ENCODE measurements around the gene CAV3.

DNA sequence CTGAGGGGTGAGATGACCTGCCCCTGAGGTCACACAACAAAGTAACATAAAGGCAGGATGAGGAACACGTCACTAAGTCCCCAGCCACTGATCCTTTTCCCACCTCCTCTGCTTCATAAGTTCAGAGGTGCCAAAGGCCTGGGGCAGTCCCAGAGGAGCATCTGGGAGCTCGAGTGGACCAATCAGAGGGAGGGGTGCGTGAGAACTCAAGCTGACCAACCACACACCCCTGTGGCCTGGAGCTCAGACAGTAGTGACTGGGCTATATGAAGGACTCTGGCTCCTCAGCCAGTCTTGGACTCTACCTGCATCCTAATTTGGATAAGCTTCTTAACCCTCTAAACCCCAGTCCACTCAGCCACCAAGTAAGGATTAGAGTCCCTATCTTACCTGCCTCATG lies 28.0 kb upstream of the CAV3 start:
- TF ChIP-seq, protein P1, sequence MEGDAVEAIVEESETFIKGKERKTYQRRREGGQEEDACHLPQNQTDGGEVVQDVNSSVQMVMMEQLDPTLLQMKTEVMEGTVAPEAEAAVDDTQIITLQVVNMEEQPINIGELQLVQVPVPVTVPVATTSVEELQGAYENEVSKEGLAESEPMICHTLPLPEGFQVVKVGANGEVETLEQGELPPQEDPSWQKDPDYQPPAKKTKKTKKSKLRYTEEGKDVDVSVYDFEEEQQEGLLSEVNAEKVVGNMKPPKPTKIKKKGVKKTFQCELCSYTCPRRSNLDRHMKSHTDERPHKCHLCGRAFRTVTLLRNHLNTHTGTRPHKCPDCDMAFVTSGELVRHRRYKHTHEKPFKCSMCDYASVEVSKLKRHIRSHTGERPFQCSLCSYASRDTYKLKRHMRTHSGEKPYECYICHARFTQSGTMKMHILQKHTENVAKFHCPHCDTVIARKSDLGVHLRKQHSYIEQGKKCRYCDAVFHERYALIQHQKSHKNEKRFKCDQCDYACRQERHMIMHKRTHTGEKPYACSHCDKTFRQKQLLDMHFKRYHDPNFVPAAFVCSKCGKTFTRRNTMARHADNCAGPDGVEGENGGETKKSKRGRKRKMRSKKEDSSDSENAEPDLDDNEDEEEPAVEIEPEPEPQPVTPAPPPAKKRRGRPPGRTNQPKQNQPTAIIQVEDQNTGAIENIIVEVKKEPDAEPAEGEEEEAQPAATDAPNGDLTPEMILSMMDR (IDR thresholded peaks at IDR 0.05; ENCODE audit: insufficient read depth, low read length, poor library complexity, severe bottlenecking) = no peak
- TF ChIP-seq EZH2phosphoT487 (conservative IDR thresholded peaks at IDR 0.05; ENCODE audit: low read length) = no peak
